ENCODE results near the gene ITPR3.

Gene ITPR3

DNA sequence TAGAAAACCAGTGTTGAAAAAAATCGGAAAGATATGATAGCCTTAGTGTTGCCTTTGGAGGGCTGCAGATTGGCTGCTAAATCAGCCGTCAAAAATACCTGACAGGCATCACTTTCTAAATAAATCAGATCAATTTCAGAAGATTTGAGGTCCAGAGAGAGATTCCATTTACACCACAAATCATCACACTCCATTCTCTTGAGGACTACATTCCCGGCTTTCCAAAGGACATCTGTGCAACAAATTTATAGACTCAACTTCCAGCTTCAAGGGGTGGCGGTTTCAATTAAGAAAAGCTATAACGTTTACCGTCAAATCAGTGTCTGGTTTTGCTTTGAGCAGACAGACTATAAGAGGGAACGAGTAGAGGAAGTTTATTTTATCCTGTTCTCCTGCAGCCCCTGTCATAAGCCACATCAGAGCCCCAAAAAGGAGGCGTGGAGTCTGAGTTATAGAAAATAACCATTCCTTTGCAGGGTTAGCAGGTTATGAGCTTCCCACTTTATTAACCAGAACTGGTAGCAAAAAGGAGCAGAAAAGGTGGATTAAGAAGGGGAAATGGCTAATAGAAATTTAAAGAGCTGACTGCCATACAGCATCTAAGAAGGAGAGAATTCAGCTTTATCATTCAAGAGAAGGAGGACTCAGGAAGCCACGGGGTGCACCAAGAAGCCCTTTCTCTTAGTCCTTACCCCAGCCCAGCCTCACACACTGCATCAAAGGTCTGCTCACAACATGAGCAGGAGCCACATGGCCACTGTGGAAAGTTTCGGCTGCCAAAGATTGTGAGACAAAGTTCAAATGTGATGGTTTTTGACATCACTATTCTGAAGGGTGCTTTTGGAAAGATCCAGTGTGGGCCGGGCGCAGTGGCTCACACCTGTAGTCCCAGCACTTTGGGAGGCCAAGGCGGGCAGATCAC is 103.2 kb downstream of the ITPR3 start:
- DNase-seq: no peak

DNA sequence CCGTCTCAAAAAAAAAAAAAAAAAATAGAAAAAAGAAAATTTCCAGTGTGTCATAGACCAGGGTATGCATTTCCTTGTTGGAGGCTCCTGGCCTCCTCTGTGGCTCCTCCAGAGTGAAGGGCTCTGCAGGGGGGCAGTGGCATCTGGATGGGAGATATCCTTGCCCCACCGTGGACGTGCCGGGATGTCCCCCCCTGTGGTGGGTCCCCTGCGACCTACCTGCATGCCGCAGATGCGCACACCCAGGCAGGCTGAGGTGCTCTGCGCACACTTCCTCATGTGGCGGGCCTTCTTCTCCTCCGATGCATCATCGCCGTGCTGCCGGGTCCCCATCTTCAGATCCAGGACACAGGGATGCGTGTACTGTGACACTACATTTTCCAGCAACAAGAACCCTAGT is 104.1 kb downstream of the ITPR3 start:
- DNase-seq: no peak

DNA sequence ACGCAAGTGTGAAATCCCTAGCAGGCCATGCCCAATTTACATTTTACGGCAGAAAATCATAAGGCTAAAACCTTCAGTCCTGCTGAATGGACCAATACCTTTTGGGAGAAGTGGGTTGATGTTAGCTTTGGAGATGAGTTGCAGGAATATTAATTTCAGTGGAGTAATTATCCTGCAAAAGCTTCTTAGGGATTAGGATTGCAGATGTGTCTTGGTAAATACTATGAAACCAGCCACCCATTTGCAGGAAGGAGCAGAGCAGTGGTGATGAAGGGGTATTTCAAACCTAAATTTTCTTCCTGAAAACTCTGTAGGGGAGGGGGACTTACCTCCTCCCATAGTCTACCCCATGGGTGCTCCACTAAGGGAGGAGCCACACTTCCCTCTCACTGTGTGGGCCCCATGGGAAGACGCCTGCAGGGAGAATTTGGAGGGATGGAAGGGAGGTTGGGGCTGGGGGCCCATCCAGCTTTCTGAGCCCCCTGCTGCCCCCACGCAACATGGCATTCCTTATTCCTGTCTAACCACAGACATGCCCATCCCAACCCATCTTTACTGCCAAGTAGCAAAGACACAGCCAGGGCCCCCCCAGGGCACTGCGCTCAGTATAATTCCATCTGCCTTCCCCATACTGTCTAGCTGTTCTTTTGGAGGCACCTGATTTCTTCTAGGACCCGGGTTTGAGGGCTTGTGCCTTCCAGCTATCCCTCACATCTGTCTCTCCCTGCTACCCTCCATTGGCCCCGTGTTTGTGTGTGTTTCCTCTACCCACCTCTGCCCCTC is 105.0 kb downstream of the ITPR3 start:
- no peak for DNase-seq

DNA sequence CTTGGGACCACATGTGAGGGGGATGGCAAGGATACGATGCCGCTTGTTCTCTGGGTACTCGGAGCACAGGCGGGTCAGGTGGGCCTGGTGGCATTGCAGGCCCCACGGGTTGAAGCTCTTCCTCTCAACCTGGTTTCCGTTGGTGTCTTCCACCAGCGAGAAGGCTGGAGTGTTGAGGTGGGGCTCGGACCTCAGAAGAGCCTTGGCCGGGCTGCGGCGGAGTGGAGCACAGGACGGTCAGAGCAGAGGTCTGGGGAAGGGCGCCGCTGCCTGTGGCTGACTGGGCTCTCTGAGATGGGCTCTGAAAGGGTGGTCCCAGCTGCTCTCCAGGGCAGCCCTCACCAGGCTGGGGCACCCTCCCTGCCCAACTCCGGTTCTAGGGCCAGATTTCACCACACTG is 105.6 kb downstream of the ITPR3 start:
- no peak for DNase-seq

DNA sequence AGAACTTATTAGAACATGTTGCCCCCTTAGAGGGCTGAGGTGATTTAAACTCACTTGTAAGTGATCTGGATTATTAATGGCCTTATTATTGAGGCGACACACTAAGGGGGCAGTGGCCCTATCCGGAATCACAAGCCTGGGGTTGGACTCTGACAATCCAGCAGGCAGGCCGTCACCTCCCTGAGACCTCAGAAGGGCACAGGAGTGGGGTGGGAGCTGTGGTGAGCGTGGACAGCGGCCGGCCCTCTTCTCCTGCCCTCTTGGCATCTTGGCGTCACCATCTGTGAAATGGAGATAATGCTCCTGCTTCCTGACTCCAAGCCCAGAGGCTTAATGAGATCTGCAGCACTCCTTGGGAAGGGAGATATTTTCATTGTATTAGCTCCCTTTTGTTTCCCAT is 106.0 kb downstream of the ITPR3 start:
- no peak for DNase-seq

DNA sequence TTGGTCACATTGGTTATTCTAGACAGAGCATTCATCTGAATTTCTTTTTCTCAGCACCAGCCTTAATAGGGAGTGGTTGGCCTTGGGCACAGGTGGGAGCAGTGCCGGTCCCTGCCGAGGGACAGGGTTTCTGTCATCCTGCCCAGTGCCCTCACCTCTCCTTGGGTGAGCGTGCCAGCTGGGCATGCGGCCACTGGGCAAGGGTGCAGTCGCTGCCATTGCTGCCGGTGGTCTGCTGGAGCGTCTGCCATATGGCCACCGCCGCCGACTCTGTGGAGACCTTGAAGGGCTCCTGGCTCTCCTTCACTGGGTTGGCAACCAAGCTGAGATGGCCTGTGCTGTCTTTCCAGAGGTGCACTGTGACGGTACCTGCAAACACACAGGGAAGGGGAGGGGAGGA is 106.8 kb downstream of the ITPR3 start:
- DNase-seq: no peak

DNA sequence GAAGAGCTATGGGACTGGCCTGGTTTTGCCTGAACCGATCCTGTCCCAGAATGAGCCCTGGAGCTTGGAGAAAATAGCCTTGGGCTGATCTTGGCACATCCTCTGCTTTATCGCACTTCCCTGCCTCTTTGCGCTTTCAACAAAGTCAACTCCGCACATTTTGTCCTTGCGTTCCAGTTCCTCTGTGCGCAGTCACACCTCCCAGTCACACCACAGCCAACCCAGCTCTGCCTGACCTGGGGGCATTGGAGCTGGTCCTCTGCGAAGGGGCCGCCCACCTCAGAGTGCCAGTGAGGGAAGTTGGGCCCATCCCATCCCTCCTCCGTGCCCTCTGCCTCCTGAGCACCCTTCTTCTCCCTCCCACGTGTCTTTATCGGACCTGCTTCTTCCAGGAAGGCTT is 107.3 kb downstream of the ITPR3 start:
- no peak for DNase-seq

DNA sequence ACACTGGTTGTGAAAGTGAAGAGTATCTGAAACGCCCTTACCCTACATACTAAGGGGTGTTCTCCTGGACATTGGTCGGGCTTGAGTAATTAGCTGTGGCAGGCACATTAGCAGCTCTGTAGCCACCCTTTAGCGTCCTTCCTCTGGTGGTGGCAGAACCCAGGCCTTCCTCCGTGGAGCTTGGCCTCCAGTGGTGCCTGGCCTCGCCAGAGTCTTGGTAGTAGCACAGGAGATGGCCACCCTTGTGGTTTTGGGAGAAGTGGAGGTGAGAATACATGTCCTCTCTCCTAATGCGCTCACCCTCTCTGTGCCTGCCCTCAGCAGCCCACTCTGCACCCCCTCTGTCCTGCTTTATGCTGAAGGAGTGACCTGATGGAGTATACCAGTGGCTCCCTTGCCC is 107.9 kb downstream of the ITPR3 start:
- no peak for DNase-seq

DNA sequence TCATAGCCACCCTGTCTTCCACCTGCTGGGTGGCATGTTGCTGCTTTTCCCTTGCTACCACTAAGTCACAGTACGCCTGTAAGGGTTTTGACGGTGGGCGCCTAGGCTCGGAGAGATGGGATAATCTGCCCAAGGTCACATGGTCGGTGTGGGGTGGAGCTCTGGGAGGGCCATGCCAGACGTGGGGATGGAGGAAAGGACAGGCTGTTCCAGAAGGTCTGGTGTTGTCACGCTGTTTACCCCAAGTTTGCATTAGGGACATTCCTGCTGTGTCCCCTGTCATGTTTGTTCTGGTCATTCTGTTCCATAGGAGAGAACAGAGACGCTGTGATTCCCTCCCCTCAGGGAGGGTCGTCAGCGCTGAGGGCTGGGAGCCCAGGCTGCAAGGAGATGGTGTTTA is 109.5 kb downstream of the ITPR3 start:
- DNase-seq: no peak

DNA sequence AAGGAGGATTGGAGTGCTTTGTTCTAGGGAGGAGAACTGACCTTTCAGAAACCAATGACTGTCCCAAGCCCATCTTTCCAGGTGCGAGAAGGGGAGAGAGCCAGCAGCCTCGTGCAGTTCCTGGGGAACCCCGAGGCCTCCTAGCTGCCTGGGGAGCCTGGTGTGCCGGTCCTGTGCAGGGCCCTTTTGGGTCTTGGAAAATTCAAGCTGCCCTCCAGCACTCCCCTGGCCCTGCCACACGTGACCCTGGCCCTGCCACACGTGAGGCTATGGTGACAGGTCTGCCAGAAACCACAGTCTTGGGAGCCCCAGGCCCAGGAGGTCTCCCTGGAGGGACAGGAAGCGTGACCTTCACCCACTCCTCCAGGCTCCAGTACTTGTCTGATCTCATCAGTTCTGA is 109.9 kb downstream of the ITPR3 start:
- DNase-seq: no peak

DNA sequence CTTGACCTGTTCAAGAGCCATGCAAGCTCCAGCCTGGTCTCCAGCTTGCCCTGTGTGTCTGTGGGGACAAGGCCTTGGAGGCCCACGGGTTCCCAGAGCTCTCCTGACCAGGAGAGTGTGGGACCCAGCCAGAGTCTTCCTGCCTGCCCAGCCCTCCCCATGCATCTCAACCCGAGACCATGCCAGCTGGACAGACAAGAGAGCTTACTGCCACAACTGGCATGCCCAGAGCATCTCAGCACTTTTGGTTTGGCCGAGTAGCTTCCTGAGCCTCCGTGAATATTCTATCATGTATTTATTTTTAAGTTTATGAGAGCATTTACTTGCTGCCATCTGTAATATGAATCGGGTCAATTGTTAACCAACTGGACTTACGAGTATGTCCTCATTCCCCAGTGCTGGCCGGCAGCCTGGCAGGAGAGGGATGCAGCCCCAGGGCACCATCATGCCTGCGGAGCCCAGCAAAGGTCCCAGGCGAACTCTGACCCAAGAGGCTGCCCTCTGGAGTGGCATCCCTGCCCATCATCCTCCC is 110.7 kb downstream of the ITPR3 start:
- DNase-seq: no peak

DNA sequence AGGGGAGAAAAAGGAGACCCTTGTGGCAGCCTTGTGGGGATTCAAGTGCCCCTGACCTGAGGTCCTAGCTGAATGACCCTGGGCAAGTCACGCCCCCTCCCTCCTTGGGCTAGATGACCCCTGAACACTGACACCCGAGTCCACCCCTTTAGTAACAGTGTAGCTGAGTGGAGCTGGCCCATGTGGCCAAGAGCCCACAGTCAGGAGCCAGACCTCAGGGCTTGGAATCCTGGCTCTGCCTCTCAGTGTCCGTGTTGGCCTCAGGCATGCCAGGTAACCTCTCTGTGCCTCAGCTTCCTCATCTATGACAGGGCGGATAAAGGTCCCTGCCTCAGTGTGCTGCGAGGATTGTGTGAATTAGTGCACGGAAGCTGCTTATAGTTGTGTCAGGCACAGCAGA is 111.3 kb downstream of the ITPR3 start:
- DNase-seq: no peak

DNA sequence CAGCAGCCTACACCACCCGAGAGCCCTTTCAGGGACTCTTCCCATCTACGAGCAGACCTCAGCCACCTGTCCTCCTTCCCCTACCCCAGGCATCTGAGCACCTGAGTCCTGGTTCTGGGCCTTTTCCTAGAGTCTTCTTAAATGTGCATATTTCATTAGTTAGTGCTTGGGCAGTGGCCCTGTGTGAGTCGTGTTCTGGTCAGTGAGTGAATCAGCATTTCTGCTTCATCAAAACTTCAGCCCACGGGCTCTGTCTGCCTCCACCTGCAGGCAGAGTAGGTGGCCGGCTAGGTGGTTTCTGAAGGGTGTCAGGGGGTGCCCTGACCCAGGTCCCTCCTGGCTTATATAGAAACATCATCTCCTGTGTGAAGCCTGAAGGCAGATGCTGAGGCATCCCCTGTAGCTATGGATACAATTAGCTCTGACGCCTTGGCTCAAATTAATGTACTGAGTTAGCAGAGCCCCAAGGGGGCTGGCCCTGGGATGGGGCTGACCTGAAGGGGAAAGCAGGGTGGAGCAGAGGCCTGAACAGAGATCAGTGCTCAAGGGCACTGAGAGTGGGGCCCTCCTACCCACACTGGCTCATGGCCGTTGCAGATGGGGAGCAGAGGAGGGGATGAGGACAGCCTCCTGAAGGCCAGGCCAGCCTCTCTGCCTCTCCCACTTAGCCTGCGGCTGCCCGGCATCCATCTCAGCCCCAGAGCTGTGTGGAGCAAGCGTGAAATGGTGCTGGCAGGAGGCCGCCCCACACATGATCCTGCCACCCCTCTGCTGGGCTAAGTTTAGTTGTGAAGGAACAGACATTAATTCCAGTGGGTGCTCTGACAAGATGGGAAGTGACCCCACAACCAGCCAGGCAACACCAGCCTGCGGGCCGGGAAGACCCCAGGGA is 111.9 kb downstream of the ITPR3 start:
- DNase-seq: no peak

DNA sequence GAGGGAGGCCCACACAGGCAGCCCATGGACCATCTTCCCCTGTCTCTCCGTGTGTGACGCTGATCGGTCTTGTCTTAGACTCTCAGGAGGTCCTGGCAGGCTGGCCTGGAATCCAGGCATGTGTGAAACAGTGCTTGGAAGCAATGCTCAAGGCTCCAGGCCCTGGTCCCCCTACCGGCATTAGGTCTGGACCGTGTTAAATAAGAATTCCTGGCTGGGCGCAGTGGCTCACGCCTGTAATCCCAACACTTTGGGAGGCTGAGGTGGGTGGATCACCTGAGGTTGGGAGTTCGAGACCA is 112.5 kb downstream of the ITPR3 start:
- DNase-seq: no peak

DNA sequence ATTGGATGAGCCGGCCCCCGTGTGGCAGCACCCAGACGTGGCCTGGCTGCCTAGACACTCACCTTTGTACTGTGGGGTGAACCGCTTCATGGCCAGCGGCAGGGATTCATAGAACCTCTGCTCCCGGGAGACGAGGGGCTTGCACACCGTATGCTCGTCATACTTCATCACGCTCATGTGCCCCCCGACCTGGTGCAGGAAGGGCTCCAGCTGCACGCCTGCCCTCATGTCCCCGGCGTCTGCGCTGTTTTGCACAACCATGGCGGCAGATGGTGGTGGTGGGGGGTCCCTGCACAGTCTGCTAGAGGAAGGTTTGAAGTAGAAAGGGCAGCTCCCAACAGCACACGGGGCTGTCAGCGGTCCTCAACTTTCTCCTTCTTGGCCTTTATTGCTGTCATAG is 114.1 kb downstream of the ITPR3 start:
- DNase-seq: no peak

DNA sequence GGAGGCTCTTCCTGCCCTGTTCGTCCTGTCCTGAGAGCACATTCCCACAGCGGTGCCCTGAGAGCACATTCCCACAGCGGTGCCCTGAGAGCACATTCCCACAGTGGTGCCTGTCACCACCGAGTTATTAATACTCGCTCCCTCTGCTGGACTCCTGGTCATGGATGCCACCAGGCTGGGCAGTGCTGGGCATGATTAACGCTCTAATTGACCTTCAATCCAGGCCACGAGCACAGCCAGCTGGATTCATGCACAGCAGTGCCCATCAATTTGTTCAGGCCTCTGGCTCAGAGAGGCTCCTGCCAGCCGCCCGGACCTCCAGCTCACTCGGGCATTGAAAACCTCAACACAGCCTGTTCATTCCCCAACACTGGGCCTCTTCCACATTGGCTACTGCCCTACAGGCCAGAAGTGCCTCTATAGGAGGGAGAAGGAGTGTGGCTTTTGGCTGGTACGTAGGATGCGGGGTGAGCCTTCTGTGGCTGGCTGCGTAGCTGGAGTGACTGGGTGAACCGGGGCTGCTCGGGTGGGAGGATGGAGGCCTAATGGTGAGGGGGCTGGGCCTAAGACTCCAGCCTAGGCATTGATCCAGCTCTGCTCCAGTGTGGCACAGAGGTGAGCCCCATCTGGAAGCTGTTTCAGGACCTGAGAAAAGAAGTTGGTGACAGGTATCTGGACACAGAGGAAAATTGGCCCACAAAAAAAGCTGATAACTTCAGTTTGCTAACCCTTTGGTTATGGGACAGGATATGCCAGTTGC is 116.3 kb downstream of the ITPR3 start:
- no peak for DNase-seq

DNA sequence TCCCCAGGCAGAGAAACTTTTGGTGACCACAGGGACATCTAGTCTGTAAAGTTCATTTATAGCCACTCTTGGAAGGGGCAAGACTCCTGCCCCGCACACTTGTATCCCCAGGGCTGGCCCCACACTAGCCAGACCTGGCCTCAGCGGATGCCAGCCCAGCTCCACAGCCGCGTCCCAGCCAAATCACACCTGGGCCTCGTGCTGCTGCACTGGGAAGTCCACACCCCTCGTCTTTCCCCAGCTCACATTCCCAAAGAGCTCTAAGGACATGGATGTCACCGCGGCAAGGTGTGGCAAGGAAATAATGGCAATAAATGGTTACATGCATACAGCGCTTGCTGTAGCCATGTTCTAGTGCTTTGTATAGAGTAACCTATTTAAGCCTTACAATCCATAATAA is 117.0 kb downstream of the ITPR3 start:
- DNase-seq: no peak

DNA sequence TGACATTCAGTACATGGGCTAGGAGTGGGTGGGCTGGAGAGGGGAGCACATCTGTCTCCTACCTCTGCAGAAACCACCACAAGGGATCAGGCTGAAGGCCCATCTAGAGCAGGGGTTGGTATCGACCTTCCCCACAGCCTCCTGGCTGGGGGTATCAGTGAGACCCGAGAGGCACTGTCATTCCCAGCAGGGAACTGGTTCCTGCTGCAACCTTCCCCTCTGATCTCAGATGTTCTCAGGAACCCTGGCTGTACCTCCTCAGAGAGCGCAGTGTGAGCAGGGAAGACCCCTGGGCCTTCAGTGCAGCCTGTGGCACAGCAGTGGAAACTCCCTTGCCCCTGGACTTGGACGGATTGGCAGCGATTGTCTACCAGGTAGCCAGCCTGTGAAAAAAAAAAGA is 117.8 kb downstream of the ITPR3 start:
- no peak for DNase-seq

DNA sequence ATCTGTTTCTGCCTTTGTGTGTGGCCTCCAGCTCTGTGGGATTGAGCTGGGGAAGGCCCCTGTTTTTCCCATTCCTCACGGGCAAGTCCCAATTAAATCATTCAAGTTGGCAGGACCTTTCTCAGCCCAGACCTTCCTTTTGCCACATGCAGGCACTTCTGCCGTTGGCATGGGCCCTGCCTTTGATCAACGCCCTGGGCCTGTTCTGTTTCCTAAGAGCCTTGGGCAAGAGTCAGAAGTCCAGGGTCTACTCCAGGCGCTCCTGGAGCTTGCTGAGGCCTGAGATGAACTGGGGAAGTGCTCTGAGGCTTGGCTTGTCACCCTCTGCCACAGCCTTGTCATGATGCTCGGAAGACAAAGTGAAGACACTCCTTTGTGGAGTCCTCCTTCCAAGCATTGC is 118.4 kb downstream of the ITPR3 start:
- DNase-seq: peak; percentile 13 to 79

DNA sequence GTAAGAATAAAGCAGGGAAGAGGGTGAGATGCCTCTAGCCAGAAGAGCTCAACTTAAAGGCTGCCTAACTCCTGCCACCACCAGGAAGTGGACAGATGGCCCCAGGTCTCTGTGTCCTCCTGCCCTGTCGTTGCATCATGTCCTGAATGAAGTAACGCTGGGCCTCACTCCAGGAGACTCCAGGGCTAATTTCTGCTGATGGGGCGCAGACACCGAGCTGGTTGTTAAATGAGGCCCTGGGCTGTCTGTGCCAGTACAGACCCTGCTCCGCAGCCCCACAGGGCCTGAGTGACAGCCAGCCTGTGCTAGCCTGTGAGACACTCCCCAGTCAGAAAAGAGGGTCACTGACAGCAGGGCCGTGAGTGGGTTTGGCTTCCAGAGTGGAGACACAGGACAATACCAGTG is 119.1 kb downstream of the ITPR3 start:
- DNase-seq: peak in 1 of 2 donors; percentile 31

DNA sequence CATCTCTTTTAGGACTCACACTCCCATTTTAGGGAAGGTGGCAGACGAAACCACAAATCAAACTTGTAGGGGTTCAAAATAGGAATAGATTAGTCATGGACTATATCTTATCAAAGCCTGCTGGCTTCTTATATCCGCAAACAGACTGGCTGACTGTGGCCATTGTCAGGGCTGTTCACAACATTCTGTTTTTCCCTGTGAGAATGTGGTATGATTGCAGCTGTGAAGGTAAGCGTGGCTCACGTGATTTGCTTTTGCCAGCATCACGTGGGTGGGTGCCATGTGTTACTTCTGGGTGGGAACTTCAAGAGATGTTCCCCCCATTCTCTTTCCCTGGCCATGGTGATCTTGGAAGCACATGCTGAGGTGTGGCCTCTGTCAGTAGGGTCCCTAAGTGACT is 119.7 kb downstream of the ITPR3 start:
- no peak for DNase-seq

DNA sequence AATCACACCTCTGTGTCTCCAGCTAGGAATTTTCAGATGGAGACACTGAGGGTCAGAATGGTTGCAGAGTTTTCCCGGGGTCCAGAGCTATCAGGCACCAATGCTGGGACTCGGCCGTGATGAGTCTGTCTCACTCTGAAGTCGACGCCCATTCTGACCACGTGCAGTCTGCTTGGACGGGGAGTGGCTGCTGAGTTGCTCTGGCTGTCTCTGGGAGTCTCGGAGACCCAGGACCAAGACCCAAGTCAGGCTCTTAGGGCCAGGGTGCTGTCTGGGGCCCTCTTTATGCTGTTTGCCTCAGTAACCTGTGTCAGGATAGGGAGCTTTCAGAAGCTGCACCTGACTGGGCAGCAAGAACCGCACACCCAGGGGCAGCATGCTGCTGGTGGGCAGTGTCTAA is 121.0 kb downstream of the ITPR3 start:
- no peak for DNase-seq
